DMS153 treated with DMSO at 0.1 percent for 48 hours (cell line): ENCODE data around the gene AKR1A1.
"Not testable (repeated sequence)": the region's sequence is repeated elsewhere in the genome, so short reads cannot be mapped to it uniquely, and the experiment has no call there.

ENCODE experiments used
- DNase-seq: peaks from one replicate; lab custom pipeline; 2025; ENCODE audit not compliant: unreplicated experiment; lab: John Stamatoyannopoulos, UW

The AKR1A1 gene

GRCh38 chr1:45523516-45523915 is 27.1 kb upstream of the AKR1A1 start:
- DNase-seq, result not testable (repeated sequence)

GRCh38 chr1:45523975-45524374 is 26.7 kb upstream of the AKR1A1 start:
- not testable (repeated sequence) for DNase-seq

- DNase-seq, result no peak
Measured at GRCh38 chr1:45526135-45526644, 24.4 kb upstream of the AKR1A1 start.

GRCh38 chr1:45530632-45531135 is 19.9 kb upstream of the AKR1A1 start:
- no peak for DNase-seq

- DNase-seq, result no peak
Measured at GRCh38 chr1:45531873-45532272, 18.8 kb upstream of the AKR1A1 start.

- no peak for DNase-seq
Measured at GRCh38 chr1:45535988-45536766, 14.4 kb upstream of the AKR1A1 start.

GRCh38 chr1:45536886-45537285 is 13.7 kb upstream of the AKR1A1 start:
- no peak for DNase-seq

GRCh38 chr1:45541193-45541592 is 9.4 kb upstream of the AKR1A1 start:
- DNase-seq, result no peak

- DNase-seq, result no peak
Measured at GRCh38 chr1:45542591-45542990, 8.0 kb upstream of the AKR1A1 start.

GRCh38 chr1:45543581-45544417 is 6.8 kb upstream of the AKR1A1 start:
- no peak for DNase-seq

- no peak for DNase-seq
Measured at GRCh38 chr1:45544530-45544929, 6.1 kb upstream of the AKR1A1 start.

GRCh38 chr1:45545019-45545493 is 5.6 kb upstream of the AKR1A1 start:
- DNase-seq, result no peak

- no peak for DNase-seq
Measured at GRCh38 chr1:45545553-45546310, 4.9 kb upstream of the AKR1A1 start.

- no peak for DNase-seq
Measured at GRCh38 chr1:45551684-45552083, 1.1 kb downstream of the AKR1A1 start.

GRCh38 chr1:45552331-45552730 is 1.7 kb downstream of the AKR1A1 start:
- DNase-seq, result peak; percentile 55

- no peak for DNase-seq
Measured at GRCh38 chr1:45554198-45554597, 3.6 kb downstream of the AKR1A1 start.

GRCh38 chr1:45557422-45557944 is 6.9 kb downstream of the AKR1A1 start:
- no peak for DNase-seq

- no peak for DNase-seq
Measured at GRCh38 chr1:45563843-45564242, 13.2 kb downstream of the AKR1A1 start.

- no peak for DNase-seq
Measured at GRCh38 chr1:45566722-45567121, 16.1 kb downstream of the AKR1A1 start.

GRCh38 chr1:45567911-45568310 is 17.3 kb downstream of the AKR1A1 start:
- DNase-seq, result no peak

GRCh38 chr1:45568421-45568820 is 17.8 kb downstream of the AKR1A1 start:
- DNase-seq, result no peak
